ENCODE data around the gene ACRV1.

The ACRV1 gene

DNA sequence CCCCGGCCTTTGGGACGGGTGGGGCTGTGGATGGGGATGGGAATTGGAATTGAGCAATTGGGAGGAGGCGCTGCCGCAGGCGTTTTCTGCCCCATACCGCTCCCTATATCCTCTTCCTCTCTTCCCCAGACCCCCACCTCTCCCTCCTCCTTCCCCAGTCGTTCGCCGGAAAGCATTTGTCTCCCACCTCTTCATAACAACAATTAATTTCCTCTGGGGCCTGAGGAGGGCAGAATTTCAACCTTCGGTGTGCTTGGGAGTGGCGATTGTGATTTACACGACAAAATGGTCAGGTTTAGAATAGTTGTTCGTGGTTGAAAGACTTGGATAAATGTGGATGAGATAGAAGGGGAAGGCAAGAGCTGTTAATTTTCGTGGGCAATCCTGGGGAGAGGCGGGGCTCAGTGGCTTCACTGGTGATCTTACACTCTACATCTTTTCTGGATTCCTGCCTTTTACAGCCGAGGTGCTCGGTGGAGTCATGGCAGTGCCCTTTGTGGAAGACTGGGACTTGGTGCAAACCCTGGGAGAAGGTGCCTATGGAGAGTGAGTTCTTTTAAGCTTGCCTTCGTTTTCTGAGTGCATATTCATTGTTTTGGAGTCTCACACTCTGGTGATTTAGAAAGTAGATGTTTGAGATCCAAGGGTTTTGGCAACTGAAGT is 54.2 kb downstream of the ACRV1 start:
- TF ChIP-seq, protein P1, sequence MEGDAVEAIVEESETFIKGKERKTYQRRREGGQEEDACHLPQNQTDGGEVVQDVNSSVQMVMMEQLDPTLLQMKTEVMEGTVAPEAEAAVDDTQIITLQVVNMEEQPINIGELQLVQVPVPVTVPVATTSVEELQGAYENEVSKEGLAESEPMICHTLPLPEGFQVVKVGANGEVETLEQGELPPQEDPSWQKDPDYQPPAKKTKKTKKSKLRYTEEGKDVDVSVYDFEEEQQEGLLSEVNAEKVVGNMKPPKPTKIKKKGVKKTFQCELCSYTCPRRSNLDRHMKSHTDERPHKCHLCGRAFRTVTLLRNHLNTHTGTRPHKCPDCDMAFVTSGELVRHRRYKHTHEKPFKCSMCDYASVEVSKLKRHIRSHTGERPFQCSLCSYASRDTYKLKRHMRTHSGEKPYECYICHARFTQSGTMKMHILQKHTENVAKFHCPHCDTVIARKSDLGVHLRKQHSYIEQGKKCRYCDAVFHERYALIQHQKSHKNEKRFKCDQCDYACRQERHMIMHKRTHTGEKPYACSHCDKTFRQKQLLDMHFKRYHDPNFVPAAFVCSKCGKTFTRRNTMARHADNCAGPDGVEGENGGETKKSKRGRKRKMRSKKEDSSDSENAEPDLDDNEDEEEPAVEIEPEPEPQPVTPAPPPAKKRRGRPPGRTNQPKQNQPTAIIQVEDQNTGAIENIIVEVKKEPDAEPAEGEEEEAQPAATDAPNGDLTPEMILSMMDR (IDR thresholded peaks at IDR 0.05; ENCODE audit: low read depth, low read length): no peak; the same call in 1 of the 2 replicates
- H3K4me3 ChIP-seq (ENCODE audit: low read depth, low read length): peak overlapping the region; percentile 78

DNA sequence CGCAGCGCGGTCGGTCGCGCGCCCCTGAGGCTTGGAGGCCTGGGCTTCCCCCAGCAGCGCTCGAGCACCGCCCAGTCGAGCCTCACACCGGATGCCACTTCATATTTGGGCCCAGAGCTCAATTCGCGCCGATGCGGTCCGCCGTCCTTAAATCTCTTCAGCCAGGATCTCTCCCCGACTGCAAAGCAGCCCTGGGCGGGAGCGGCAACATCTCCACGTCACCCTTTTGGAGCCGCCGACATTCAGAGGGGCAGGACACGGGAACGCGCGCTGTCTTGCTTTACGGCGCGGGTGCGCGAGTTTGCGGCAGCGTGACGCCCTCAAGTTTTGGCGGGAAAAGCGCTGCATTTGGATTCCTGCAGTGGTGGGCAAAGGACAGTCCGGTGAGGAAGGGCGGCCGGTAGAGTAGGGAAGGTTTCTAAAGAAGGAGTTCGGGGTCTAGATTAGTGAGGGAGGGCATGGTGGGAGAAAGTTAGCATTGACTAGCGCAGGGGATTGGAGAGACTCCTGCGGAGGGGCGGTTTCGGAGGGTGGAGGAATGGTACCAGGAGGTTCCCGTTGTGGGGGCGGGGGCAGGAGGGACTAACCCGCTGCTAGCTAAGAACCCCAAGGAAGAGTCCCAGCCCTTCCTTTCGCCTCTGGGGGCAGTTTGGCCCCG is 54.9 kb downstream of the ACRV1 start:
- H3K4me3 ChIP-seq (ENCODE audit: low read depth, low read length): peak overlapping the region; percentile 78
- TF ChIP-seq, protein P1 (IDR thresholded peaks at IDR 0.05; ENCODE audit: low read depth, low read length): no peak

DNA sequence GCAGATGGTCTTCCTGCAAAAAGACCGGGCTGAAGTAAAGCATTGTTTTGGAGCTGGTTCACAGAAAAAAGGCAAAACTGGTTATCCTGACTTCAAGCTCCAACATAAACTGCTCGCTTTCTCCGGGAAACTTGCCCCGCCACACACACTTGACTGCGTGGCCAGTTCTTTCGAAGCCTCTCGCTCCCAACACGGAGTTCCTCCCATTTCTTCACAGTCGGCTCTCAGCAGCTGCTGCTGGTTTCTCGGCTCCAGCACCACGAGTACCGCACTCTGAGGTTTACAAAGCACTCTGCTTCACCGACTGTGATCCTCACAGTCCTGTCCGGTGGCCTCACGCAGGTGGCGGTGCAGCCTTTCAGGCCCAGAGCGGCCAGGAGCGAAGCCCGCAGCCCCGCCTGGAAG is 55.4 kb downstream of the ACRV1 start:
- TF ChIP-seq, protein P1 (IDR thresholded peaks at IDR 0.05; ENCODE audit: low read depth, low read length): no peak
- peak overlapping the region; percentile 78 for H3K4me3 ChIP-seq (ENCODE audit: low read depth, low read length)

DNA sequence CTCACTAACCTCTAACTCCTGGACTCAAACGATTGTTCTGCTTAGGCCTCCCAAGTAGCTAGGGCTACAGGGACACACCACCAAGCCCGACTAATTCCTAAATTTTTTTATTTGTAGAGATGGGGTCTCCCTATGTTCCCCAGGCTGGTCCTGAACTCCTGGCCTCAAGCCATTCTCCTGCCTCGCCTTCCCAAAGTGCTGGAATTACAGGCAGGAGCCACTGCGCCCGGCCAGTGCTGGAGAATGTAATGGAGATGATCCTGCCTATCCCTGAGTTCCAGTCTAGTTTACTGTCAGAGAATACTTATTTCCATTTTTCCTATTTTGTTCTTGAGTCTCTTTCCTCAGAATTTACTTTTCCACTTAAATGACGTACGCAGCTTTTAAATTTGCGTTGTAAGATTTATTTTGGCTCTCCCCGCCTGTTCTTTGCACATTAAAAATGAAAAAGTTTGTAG is 55.9 kb downstream of the ACRV1 start, which contains the start of gene CHEK1:
CHEK1 (plus strand) TSS at position 408 of the 458 bp plus-strand sequence. CDS start 1,606 bp downstream, outside the sequence.
- peak within 1 kb of the TSS; percentile 78 for H3K4me3 ChIP-seq (ENCODE audit: low read depth, low read length)
- TF ChIP-seq, protein P1 (IDR thresholded peaks at IDR 0.05; ENCODE audit: low read depth, low read length): no peak

- no peak overlapping the region for H3K4me3 ChIP-seq (ENCODE audit: low read depth, low read length)
- TF ChIP-seq, protein P1 (IDR thresholded peaks at IDR 0.05; ENCODE audit: low read depth, low read length): no peak
These were observed 57.6 kb downstream of the ACRV1 start for GRCh38 chr11:125623064-125623463.

- TF ChIP-seq, protein P1 (IDR thresholded peaks at IDR 0.05; ENCODE audit: low read depth, low read length): no peak
These were observed 58.7 kb downstream of the ACRV1 start for GRCh38 chr11:125621995-125622394.

More at GRCh38 chr11:125621995-125622394, 58.7 kb downstream of the ACRV1 start:
- no peak overlapping the region for H3K4me3 ChIP-seq (ENCODE audit: low read depth, low read length)

Data from WI38 (cell line).